Measurements from ENCODE around the gene INPP4B.

Gene INPP4B

DNA sequence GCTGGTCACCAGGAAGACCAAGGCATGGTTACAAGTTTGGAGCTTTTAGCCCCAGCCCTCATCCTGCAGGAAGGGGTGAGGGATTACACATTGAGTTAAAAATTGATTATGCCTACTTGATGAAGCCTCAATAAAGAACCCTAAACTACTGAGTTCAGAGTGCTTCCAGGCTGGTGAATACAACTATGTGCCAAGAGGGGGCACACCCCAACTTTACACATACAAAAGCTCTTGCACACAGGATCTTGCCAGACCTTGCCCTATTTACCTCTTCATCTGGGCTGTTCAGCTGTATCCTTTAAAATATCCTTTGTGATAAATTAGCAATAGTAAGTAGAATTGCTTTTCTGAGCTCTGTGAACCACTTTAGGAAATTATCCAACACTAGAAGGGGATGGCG, 489.3 kb downstream of the INPP4B start:
- DNase-seq: no peak
- WGBS (ENCODE audit: extremely low coverage, insufficient coverage, insufficient read length): no CpG with 5 or more reads among the region's 1 CpG
- H2AFZ ChIP-seq (ENCODE audit: insufficient read depth, low read length, poor library complexity): no peak overlapping the region
- no peak overlapping the region for H3K4me3 ChIP-seq (ENCODE audit: low read depth, low read length)
- H4K12ac ChIP-seq (ENCODE audit: low read depth, low read length): no peak overlapping the region
- H2AK5ac ChIP-seq (ENCODE audit: low read length): no peak overlapping the region
- no peak overlapping the region for H3K9ac ChIP-seq (ENCODE audit: low read length)
- H4K8ac ChIP-seq (ENCODE audit: low read depth, low read length): no peak overlapping the region
- no peak overlapping the region for H2BK12ac ChIP-seq (ENCODE audit: low read length)
- H3K4me2 ChIP-seq (ENCODE audit: low read length): no peak overlapping the region
- no peak overlapping the region for H3K14ac ChIP-seq (ENCODE audit: low read length)
- no peak overlapping the region for H3K4ac ChIP-seq (ENCODE audit: low read depth, low read length)
- H3K4me1 ChIP-seq (ENCODE audit: control insufficient read depth in 1 of 2, insufficient read depth in 2 of 2, low read length in 2 of 2): no peaks in the 10 kb centered on the region
- no peaks in the 10 kb centered on the region for H3K36me3 ChIP-seq (ENCODE audit: control insufficient read depth in 1 of 2, insufficient read depth in 2 of 2, low read length in 2 of 2)
- no peaks in the 10 kb centered on the region for H3K27me3 ChIP-seq (ENCODE audit: insufficient read depth, low read length)
- H3K9me3 ChIP-seq (ENCODE audit: insufficient read depth, low read depth, low read length): no peaks in the 10 kb centered on the region
- no peaks in the 10 kb centered on the region for H3K79me2 ChIP-seq (ENCODE audit: control insufficient read depth, insufficient read depth, low read length, poor library complexity)
- H3K23ac ChIP-seq (ENCODE audit: low read length): no peak overlapping the region
- no peak overlapping the region for H4K91ac ChIP-seq (ENCODE audit: low read depth, low read length)
- no peak overlapping the region for H3K18ac ChIP-seq (ENCODE audit: low read length)
- peaks cover 4% of the 10 kb centered on the region for H3K79me1 ChIP-seq (ENCODE audit: low read length)
- no peak overlapping the region for H2BK5ac ChIP-seq (ENCODE audit: low read depth, low read length, poor library complexity)
- no peak overlapping the region for H3K27ac ChIP-seq (ENCODE audit: low read depth, low read length)
- H2BK120ac ChIP-seq (ENCODE audit: insufficient read depth, low read length, poor library complexity): no peak overlapping the region

- H3K79me1 ChIP-seq (ENCODE audit: low read length): peaks cover 4% of the 10 kb centered on the region
- H3K79me2 ChIP-seq (ENCODE audit: control insufficient read depth, insufficient read depth, low read length, poor library complexity): no peaks in the 10 kb centered on the region
- H4K91ac ChIP-seq (ENCODE audit: low read depth, low read length): no peak overlapping the region
- H2BK12ac ChIP-seq (ENCODE audit: low read length): no peak overlapping the region
- H3K27ac ChIP-seq (ENCODE audit: low read depth, low read length): no peak overlapping the region
- no peaks in the 10 kb centered on the region for H3K36me3 ChIP-seq (ENCODE audit: control insufficient read depth in 1 of 2, insufficient read depth in 2 of 2, low read length in 2 of 2)
- H4K8ac ChIP-seq (ENCODE audit: low read depth, low read length): no peak overlapping the region
- no peak overlapping the region for H2BK120ac ChIP-seq (ENCODE audit: insufficient read depth, low read length, poor library complexity)
- no peak overlapping the region for H3K18ac ChIP-seq (ENCODE audit: low read length)
- H3K27me3 ChIP-seq (ENCODE audit: insufficient read depth, low read length): no peaks in the 10 kb centered on the region
- H4K12ac ChIP-seq (ENCODE audit: low read depth, low read length): no peak overlapping the region
- H3K4me3 ChIP-seq (ENCODE audit: low read depth, low read length): no peak overlapping the region
- H3K9me3 ChIP-seq (ENCODE audit: insufficient read depth, low read depth, low read length): no peaks in the 10 kb centered on the region
- H3K4me1 ChIP-seq (ENCODE audit: control insufficient read depth in 1 of 2, insufficient read depth in 2 of 2, low read length in 2 of 2): no peaks in the 10 kb centered on the region
- no peak overlapping the region for H2AK5ac ChIP-seq (ENCODE audit: low read length)
- H2AFZ ChIP-seq (ENCODE audit: insufficient read depth, low read length, poor library complexity): no peak overlapping the region
- no peak overlapping the region for H3K9ac ChIP-seq (ENCODE audit: low read length)
- no peak for DNase-seq
- no peak overlapping the region for H3K23ac ChIP-seq (ENCODE audit: low read length)
- no peak overlapping the region for H3K14ac ChIP-seq (ENCODE audit: low read length)
- no peak overlapping the region for H2BK5ac ChIP-seq (ENCODE audit: low read depth, low read length, poor library complexity)
- no peak overlapping the region for H3K4me2 ChIP-seq (ENCODE audit: low read length)
- no peak overlapping the region for H3K4ac ChIP-seq (ENCODE audit: low read depth, low read length)
Observed at GRCh38 chr4:142356118-142356759, 489.9 kb downstream of the INPP4B start.

DNA sequence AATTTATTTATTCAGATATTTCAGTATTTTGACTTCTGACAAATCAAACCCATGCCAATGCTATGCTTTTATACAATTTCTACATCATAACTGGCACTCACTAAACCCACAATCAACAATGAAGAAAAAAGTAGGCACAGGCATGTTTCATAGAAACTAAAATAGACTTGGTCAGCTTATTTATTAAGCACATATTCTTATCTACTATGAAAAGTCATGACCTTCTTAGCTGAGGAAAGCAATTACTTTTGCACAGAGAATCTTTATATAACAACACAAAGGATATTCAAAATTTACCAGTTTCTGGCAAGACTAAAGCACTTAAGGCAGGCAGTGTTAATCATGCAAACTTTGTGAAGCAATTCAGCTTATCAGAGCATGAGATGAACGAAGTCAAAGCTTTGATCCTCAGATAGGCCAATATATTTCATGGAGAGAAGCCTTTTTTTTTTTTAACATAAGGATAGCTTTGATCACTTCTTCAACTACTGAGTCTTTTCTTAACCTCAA, 490.6 kb downstream of the INPP4B start:
- Histone ChIP-seq H3K4ac (ENCODE audit: low read depth, low read length) (no peak overlapping the region), H3K18ac (ENCODE audit: low read length) (no peak overlapping the region), H3K9ac (ENCODE audit: low read length) (no peak overlapping the region), H3K14ac (ENCODE audit: low read length) (no peak overlapping the region), H2BK120ac (ENCODE audit: insufficient read depth, low read length, poor library complexity) (no peak overlapping the region), H3K27me3 (ENCODE audit: insufficient read depth, low read length) (no peaks in the 10 kb centered on the region), H4K12ac (ENCODE audit: low read depth, low read length) (no peak overlapping the region), H4K8ac (ENCODE audit: low read depth, low read length) (no peak overlapping the region), H3K4me2 (ENCODE audit: low read length) (no peak overlapping the region), H3K4me1 (ENCODE audit: control insufficient read depth in 1 of 2, insufficient read depth in 2 of 2, low read length in 2 of 2) (no peaks in the 10 kb centered on the region), H3K79me2 (ENCODE audit: control insufficient read depth, insufficient read depth, low read length, poor library complexity) (no peaks in the 10 kb centered on the region), H3K36me3 (ENCODE audit: control insufficient read depth in 1 of 2, insufficient read depth in 2 of 2, low read length in 2 of 2) (no peaks in the 10 kb centered on the region), H2BK5ac (ENCODE audit: low read depth, low read length, poor library complexity) (no peak overlapping the region), H3K9me3 (ENCODE audit: insufficient read depth, low read depth, low read length) (no peaks in the 10 kb centered on the region), H4K91ac (ENCODE audit: low read depth, low read length) (no peak overlapping the region), H2BK12ac (ENCODE audit: low read length) (no peak overlapping the region), H3K4me3 (ENCODE audit: low read depth, low read length) (no peak overlapping the region), H3K27ac (ENCODE audit: low read depth, low read length) (no peak overlapping the region), H2AFZ (ENCODE audit: insufficient read depth, low read length, poor library complexity) (no peak overlapping the region), H3K79me1 (ENCODE audit: low read length) (peaks cover 4% of the 10 kb centered on the region), H3K23ac (ENCODE audit: low read length) (no peak overlapping the region), H2AK5ac (ENCODE audit: low read length) (no peak overlapping the region)
- DNase-seq: peak in 1 of 2 donors; percentile 31
- no CpG with 5 or more reads among the region's 1 CpG for WGBS (ENCODE audit: extremely low coverage, insufficient coverage, insufficient read length)

DNA sequence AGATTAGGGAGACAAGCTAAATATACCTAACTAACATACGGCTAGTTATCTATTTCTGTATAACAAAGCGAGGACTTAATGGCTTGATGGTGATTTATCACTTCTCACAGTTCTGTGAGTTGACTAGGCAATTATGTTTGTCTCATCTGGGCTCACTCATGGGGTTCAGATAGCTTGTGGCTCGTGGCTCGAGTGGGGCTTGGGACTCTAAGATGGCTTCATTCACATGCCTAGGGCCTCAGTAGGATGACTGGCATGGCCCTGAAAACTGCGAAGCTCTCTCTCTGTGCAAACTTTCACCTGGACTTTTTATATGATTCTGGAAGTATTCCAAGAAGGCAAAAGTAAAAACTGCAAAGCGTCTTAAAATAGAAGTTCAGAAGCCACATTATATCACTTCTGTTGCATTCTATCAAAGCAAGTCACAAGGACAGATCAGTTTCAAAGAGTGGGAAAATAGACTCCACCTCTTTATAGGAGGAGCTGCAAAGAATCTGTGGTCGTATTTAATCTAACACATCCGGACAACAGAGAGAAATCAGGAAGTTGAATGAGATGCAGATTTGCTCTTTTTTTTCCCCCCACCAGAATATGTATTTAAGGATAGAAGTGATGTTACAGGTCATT, 491.2 kb downstream of the INPP4B start:
- Histone ChIP-seq H3K4ac (ENCODE audit: low read depth, low read length) (no peak overlapping the region), H3K23ac (ENCODE audit: low read length) (no peak overlapping the region), H3K79me1 (ENCODE audit: low read length) (peaks cover 4% of the 10 kb centered on the region), H3K27me3 (ENCODE audit: insufficient read depth, low read length) (no peaks in the 10 kb centered on the region), H3K14ac (ENCODE audit: low read length) (no peak overlapping the region), H3K18ac (ENCODE audit: low read length) (no peak overlapping the region), H2AK5ac (ENCODE audit: low read length) (no peak overlapping the region), H3K9ac (ENCODE audit: low read length) (no peak overlapping the region), H3K4me1 (ENCODE audit: control insufficient read depth in 1 of 2, insufficient read depth in 2 of 2, low read length in 2 of 2) (no peaks in the 10 kb centered on the region), H4K12ac (ENCODE audit: low read depth, low read length) (no peak overlapping the region), H2AFZ (ENCODE audit: insufficient read depth, low read length, poor library complexity) (no peak overlapping the region), H2BK120ac (ENCODE audit: insufficient read depth, low read length, poor library complexity) (peak overlapping the region; percentile 43), H3K9me3 (ENCODE audit: insufficient read depth, low read depth, low read length) (no peaks in the 10 kb centered on the region), H4K8ac (ENCODE audit: low read depth, low read length) (no peak overlapping the region), H3K36me3 (ENCODE audit: control insufficient read depth in 1 of 2, insufficient read depth in 2 of 2, low read length in 2 of 2) (no peaks in the 10 kb centered on the region), H4K91ac (ENCODE audit: low read depth, low read length) (no peak overlapping the region), H3K4me2 (ENCODE audit: low read length) (no peak overlapping the region), H3K79me2 (ENCODE audit: control insufficient read depth, insufficient read depth, low read length, poor library complexity) (no peaks in the 10 kb centered on the region), H2BK5ac (ENCODE audit: low read depth, low read length, poor library complexity) (no peak overlapping the region), H3K4me3 (ENCODE audit: low read depth, low read length) (no peak overlapping the region), H2BK12ac (ENCODE audit: low read length) (no peak overlapping the region), H3K27ac (ENCODE audit: low read depth, low read length) (no peak overlapping the region)
- no peak for DNase-seq
- no CpG with 5 or more reads among the region's 8 CpGs for WGBS (ENCODE audit: extremely low coverage, insufficient coverage, insufficient read length)
